ENCODE results near the gene SCN8A.

The SCN8A gene

DNA sequence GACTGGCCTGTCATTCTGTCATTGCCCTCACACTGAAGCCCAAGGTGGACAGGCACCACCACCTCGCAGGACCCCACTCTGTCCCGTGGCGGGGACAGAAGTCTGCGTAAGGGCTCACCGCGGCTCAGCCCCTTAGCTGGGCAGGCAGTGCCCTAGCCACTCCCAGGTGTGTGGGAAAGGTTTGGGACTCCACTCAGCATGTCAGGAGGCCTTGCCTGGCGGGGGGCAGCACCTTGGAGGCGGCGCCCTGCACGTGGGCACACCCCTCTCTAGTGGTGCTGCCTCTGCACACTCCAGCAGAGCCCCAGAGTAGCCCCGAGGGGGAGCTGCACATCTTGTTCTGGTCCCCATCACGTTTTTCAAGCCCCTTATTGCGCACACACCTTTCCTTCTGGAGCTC is 221.8 kb downstream of the SCN8A start:
- Histone ChIP-seq H3K79me2 (ENCODE audit: control insufficient read depth, insufficient read depth, low read length, unreplicated experiment) (no peaks in the 10 kb centered on the region), H3K36me3 (ENCODE audit: insufficient read depth, low read length) (no peaks in the 10 kb centered on the region), H2AFZ (ENCODE audit: low read length, unreplicated experiment) (no peak overlapping the region), H3K27me3 (ENCODE audit: insufficient read depth, low read length) (no peaks in the 10 kb centered on the region), H3K27ac (ENCODE audit: low read depth, low read length) (no peak overlapping the region), H3K4me1 (ENCODE audit: control insufficient read depth, insufficient read depth, low read length, unreplicated experiment) (no peaks in the 10 kb centered on the region), H3K4me3 (ENCODE audit: low read depth, low read length) (no peak overlapping the region)

DNA sequence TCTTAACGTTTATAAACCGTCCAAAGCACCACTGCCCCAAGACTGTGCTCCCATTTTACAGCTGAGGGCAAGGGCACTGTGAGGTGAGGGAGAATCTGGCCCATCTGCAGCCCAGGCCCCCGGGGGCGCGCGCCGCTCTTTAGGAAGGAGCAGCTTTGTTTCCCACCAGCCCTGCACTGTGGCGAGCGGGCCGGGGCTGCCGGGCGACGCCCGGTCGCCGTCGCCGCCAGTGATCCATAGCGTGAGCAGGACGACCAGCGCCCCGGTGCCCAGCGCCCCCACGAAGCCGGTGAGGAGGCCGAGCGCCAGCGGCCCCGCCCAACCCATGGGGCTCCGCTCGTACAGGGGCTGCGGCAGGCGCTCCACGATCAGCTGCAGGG is 222.9 kb downstream of the SCN8A start:
- Histone ChIP-seq H3K4me1 (ENCODE audit: control insufficient read depth, insufficient read depth, low read length, unreplicated experiment) (peaks cover 9% of the 10 kb centered on the region), H3K36me3 (ENCODE audit: insufficient read depth, low read length) (no peaks in the 10 kb centered on the region), H2AFZ (ENCODE audit: low read length, unreplicated experiment) (peak overlapping the region; percentile 90), H3K27ac (ENCODE audit: low read depth, low read length) (no peak overlapping the region), H3K79me2 (ENCODE audit: control insufficient read depth, insufficient read depth, low read length, unreplicated experiment) (no peaks in the 10 kb centered on the region), H3K27me3 (ENCODE audit: insufficient read depth, low read length) (no peaks in the 10 kb centered on the region), H3K4me3 (ENCODE audit: low read depth, low read length) (peak overlapping the region; percentile 78)

DNA sequence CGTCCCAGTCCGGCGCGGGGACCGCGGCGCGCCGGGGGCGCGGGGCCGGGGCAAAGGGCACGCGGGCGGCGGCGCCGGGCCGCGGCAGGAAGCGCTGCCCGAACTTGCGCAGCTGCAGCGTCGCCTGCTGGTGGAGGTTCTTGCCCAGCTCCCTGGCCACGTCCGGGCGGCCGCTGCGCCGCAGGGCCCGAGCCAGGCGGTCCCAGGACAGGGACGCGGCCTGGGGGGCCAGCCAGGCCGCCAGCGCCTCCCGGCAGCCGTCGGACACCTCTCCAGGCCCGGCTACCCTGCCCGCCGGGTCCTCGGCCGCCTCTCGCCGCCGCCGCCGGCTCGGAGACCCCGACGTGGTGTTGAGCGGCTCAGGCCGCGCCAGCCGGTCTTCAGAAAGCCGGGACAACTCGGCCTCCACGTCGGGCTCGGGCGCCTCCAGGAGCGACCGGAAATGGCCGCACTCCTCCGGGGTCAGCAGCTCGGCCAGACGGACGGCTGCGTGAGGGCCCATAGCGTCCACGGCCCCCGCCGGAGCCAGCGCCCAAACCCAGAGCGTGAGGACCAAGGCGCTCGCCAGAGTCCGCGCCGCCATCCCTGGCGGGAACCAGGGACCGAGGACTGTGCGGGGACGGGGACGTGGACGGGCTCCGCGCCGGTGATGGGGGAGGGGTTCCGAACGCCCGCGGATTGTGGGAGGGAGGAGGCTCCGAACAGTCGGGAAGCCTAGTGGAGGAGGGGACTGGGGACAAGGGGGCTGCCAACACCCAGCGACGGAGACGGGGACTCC is 223.5 kb downstream of the SCN8A start:
- H3K27me3 ChIP-seq (ENCODE audit: insufficient read depth, low read length), result no peaks in the 10 kb centered on the region
- no peaks in the 10 kb centered on the region for H3K36me3 ChIP-seq (ENCODE audit: insufficient read depth, low read length)
- H3K79me2 ChIP-seq (ENCODE audit: control insufficient read depth, insufficient read depth, low read length, unreplicated experiment), result no peaks in the 10 kb centered on the region
- peak overlapping the region; percentile 78 for H3K4me3 ChIP-seq (ENCODE audit: low read depth, low read length)
- H3K4me1 ChIP-seq (ENCODE audit: control insufficient read depth, insufficient read depth, low read length, unreplicated experiment), result peaks cover 14% of the 10 kb centered on the region
- H2AFZ ChIP-seq (ENCODE audit: low read length, unreplicated experiment), result peak overlapping the region; percentile 90
- 0 out of 2 replicates have a peak overlapping the region, but pooled peaks have one; percentile 13 for H3K27ac ChIP-seq (ENCODE audit: low read depth, low read length)

DNA sequence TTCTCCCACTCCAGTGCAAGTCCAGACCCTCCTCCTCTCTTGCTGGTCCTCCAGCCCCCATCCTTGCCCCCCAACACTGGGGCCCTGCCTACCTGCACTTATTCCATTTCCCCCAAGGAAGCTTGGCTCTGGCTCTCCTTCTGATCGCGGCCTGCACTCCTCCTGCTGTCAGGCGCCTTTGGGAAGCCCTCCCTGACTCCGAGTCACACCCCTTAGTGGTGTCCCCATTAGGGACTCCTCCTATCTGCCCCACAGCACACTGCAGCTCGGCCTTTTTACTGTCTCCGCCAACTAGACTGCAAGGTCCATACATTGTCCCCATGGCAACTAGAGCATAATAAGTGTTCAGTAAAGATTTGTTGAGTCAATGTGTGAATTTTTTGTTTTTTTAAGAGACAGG is 224.5 kb downstream of the SCN8A start:
- H3K79me2 ChIP-seq (ENCODE audit: control insufficient read depth, insufficient read depth, low read length, unreplicated experiment), result no peaks in the 10 kb centered on the region
- H2AFZ ChIP-seq (ENCODE audit: low read length, unreplicated experiment), result no peak overlapping the region
- H3K4me1 ChIP-seq (ENCODE audit: control insufficient read depth, insufficient read depth, low read length, unreplicated experiment), result peaks cover 14% of the 10 kb centered on the region
- no peaks in the 10 kb centered on the region for H3K27me3 ChIP-seq (ENCODE audit: insufficient read depth, low read length)
- no peak overlapping the region for H3K27ac ChIP-seq (ENCODE audit: low read depth, low read length)
- H3K36me3 ChIP-seq (ENCODE audit: insufficient read depth, low read length), result no peaks in the 10 kb centered on the region
- no peak overlapping the region for H3K4me3 ChIP-seq (ENCODE audit: low read depth, low read length)

DNA sequence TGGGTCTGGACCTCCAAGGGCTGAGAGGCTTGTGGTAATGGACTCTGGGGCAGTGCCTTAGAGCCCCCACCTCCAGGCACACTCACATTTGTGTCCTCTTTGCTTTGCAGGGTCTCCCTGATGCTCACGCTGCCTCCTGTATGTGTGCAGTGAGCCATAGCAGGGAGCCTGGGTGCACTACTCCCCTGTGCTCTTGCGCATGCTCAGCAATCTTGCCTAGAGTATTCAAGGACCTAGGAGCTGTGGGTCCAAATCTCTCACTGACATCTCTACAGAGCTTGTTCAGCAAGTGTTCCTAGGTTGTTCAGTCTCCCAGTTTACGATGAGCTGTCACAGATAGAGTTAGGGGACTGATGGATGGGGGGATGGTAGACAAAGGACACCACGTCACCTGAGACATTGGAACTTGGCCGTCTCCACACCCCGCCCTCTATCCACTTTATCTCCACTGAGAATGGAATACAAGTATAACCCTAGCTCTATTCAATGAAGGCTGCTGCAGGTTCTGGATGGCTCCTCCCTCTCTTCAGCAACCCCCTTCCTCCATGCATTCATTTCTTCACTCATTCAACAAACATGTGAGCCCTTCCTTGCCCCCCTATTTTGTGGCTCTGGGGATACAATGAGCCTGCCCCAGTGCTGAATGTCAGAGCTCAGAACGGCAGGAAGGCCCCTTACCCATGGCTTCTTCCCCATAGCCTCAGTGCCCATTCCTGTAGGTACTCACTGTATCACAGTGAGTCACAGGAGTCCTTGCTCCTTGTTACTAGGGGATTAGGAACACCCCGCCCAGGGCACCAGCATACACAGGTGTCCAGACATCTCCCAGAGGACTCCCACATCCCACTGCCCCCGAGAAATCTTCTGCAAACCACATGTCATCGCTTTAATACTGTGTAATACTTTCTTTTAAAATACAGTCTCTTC is 226.3 kb downstream of the SCN8A start:
- Histone ChIP-seq H3K27ac (ENCODE audit: low read depth, low read length) (no peak overlapping the region), H3K4me3 (ENCODE audit: low read depth, low read length) (no peak overlapping the region), H3K27me3 (ENCODE audit: insufficient read depth, low read length) (no peaks in the 10 kb centered on the region), H3K36me3 (ENCODE audit: insufficient read depth, low read length) (no peaks in the 10 kb centered on the region), H2AFZ (ENCODE audit: low read length, unreplicated experiment) (no peak overlapping the region), H3K79me2 (ENCODE audit: control insufficient read depth, insufficient read depth, low read length, unreplicated experiment) (no peaks in the 10 kb centered on the region), H3K4me1 (ENCODE audit: control insufficient read depth, insufficient read depth, low read length, unreplicated experiment) (peaks cover 14% of the 10 kb centered on the region)

DNA sequence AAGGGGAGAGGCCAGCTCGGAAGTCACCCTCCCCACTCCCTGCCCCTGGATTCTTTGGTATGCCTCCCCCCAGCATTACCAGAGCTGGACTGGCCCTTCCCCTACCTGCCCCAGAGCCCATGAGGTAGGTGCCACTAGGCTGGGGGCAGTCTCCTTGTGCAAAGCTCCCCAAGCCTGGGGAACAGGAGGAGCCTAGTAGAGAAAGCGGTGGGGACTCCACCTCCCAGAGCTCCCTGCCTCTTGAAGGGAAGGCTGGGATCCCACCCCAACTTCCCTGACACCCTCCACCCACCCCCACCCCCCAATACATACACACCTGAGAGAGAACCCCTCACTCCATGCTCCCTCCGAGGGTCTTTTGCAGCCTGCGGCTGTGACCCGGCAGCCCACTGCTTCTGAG is 227.1 kb downstream of the SCN8A start:
- no peaks in the 10 kb centered on the region for H3K27me3 ChIP-seq (ENCODE audit: insufficient read depth, low read length)
- no peak overlapping the region for H3K4me3 ChIP-seq (ENCODE audit: low read depth, low read length)
- no peaks in the 10 kb centered on the region for H3K36me3 ChIP-seq (ENCODE audit: insufficient read depth, low read length)
- H3K4me1 ChIP-seq (ENCODE audit: control insufficient read depth, insufficient read depth, low read length, unreplicated experiment), result peaks cover 14% of the 10 kb centered on the region
- H3K79me2 ChIP-seq (ENCODE audit: control insufficient read depth, insufficient read depth, low read length, unreplicated experiment), result no peaks in the 10 kb centered on the region
- no peak overlapping the region for H2AFZ ChIP-seq (ENCODE audit: low read length, unreplicated experiment)
- no peak overlapping the region for H3K27ac ChIP-seq (ENCODE audit: low read depth, low read length)

DNA sequence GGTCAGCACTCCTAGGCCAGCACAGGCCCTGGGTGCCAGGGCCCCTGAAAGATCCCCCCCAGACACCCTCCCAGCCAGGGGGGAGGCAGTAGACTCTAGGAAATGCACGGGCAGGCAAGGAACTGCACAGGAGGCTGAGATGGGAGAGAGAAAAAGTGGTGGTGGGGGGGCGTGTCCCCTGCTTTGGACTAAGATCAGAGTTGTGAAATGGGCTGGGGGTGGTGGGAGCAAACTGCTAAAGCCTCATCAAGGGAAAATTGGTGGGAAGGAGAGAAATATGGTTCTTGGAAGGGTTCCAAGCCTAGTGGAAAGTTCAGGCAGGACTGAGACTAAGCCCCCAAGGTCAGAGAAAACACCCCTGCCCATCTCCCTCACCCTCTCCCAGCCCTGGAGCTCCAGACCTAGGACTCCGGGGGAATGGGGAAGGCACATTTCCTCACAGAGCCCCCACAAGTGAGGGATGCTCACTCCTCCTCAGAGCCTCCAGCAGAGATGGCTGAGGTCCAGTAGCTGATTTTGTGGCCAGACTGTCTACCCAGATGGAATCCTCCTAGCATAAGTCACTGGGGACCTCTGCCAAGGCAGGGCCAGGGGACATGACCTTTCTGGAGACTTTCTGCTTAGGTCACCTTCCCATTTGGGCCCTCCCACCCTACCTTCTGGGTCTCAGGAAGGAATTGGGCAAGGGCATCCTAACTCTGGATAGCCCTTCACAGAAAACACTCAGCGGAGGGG is 227.7 kb downstream of the SCN8A start:
- no peak overlapping the region for H3K27ac ChIP-seq (ENCODE audit: low read depth, low read length)
- peaks cover 14% of the 10 kb centered on the region for H3K4me1 ChIP-seq (ENCODE audit: control insufficient read depth, insufficient read depth, low read length, unreplicated experiment)
- H3K4me3 ChIP-seq (ENCODE audit: low read depth, low read length), result no peak overlapping the region
- H3K36me3 ChIP-seq (ENCODE audit: insufficient read depth, low read length), result no peaks in the 10 kb centered on the region
- H2AFZ ChIP-seq (ENCODE audit: low read length, unreplicated experiment), result no peak overlapping the region
- no peaks in the 10 kb centered on the region for H3K79me2 ChIP-seq (ENCODE audit: control insufficient read depth, insufficient read depth, low read length, unreplicated experiment)
- no peaks in the 10 kb centered on the region for H3K27me3 ChIP-seq (ENCODE audit: insufficient read depth, low read length)

DNA sequence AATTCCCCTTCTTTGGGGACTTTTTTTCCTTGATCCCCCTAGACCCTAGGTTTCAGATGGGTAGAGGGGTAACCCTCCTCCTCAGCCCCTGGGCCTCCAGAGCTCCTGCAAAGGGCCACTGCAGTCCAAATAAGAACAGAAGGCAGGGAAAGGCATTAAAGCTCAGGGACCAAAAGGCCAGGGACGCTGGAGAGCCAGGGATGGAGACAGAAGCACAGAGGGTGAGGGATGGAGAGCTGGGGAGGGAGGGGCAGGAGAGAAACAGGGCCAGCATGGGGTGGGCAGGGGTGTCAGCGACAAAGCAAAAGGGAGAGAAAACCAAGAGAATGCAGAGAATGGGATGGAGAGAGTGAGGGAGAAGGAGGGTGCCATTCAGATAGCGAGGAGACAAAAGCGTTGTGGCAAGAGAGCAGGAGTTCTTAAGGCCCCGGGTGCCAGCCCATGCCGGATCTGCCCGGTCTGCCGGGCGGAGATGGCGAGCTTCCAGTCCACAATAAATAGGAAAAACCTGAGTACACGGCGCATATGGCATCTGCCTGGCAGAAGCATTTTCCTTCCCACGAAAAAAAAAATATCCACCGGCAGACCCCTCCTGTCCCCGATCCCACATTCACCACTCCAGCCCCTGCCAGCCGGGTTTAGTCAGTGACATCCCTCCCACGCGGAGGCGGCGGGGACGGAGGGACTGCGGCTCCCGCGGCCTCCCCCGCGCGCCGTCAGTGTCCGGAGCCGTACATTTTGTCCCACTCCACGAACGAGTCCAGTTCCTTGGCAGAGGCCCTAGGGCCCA is 228.9 kb downstream of the SCN8A start:
- H3K36me3 ChIP-seq (ENCODE audit: insufficient read depth, low read length), result no peaks in the 10 kb centered on the region
- H2AFZ ChIP-seq (ENCODE audit: low read length, unreplicated experiment), result no peak overlapping the region
- H3K27ac ChIP-seq (ENCODE audit: low read depth, low read length), result no peak overlapping the region
- H3K27me3 ChIP-seq (ENCODE audit: insufficient read depth, low read length), result no peaks in the 10 kb centered on the region
- H3K4me3 ChIP-seq (ENCODE audit: low read depth, low read length), result peak overlapping the region; percentile 62
- no peaks in the 10 kb centered on the region for H3K79me2 ChIP-seq (ENCODE audit: control insufficient read depth, insufficient read depth, low read length, unreplicated experiment)
- peaks cover 14% of the 10 kb centered on the region for H3K4me1 ChIP-seq (ENCODE audit: control insufficient read depth, insufficient read depth, low read length, unreplicated experiment)

DNA sequence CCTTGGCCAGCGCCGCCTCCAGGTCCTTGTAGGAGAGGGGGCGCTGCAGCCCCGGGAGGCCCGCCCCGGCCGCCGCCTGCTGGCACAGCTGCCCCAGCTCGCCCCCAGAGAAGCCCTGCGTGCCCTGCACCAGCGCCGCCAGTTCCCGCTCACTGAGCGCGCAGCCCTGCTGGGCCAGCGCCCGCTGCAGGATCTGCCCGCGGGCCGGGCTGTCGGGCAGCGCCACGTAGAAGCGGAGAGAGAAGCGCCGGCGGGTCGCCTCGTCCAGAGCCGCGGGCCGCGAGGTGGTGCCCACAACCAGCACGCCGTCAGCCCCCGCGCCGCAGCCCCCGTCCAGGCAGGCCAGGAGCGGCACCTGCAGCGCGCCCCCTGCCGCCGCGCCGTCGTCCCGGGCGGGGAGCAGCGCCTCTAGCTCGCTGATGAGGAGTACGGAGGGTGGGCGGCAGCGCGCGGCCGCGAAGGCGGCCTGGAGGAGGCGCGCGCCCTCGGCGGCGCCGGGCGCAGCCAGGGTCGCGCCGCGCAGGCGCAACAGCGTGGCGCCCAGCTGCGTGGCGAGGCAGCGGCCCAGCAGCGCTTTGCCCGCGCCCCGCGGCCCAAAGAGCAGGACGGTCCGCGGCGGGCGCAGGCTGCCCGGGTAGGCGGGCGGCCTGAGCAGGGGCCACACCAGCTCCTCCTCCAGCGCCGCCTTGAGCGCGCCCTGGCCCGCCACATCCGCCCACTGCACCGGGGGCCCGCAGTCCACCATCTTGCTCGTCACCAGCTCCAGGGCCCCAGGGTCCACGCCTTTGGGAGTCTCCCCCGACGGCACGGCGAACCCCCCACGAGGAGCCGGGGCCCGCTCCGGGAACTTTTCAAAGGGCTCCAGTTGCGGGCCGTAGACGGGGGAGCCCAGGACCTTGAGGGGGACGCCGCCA is 229.8 kb downstream of the SCN8A start:
- no peaks in the 10 kb centered on the region for H3K27me3 ChIP-seq (ENCODE audit: insufficient read depth, low read length)
- H3K27ac ChIP-seq (ENCODE audit: low read depth, low read length), result no peak overlapping the region
- no peaks in the 10 kb centered on the region for H3K79me2 ChIP-seq (ENCODE audit: control insufficient read depth, insufficient read depth, low read length, unreplicated experiment)
- H3K4me3 ChIP-seq (ENCODE audit: low read depth, low read length), result peak overlapping the region; percentile 62
- no peaks in the 10 kb centered on the region for H3K36me3 ChIP-seq (ENCODE audit: insufficient read depth, low read length)
- peaks cover 14% of the 10 kb centered on the region for H3K4me1 ChIP-seq (ENCODE audit: control insufficient read depth, insufficient read depth, low read length, unreplicated experiment)
- no peak overlapping the region for H2AFZ ChIP-seq (ENCODE audit: low read length, unreplicated experiment)

Data from ACC112 (cell line).